PFSK-1 (cell line): ENCODE results near the gene HLA-A.

Source experiments
- FOXP2 ChIP-seq: optimal IDR thresholded peaks from 2 replicates; pipeline ENCODE3; 2011; ENCODE audit warnings: borderline replicate concordance, control low read depth, inconsistent platforms; ENCODE audit not compliant: insufficient read depth; ENCODE audit errors: extremely low read length, extremely low read depth
- POLR2AphosphoS5 ChIP-seq: IDR thresholded peaks from 2 replicates; pipeline ENCODE4 v1.6.1; 2012; ENCODE audit warnings: low read depth, mild to moderate bottlenecking, control low read depth, low read length, moderate library complexity
- SIN3A ChIP-seq: IDR thresholded peaks from 2 replicates; pipeline ENCODE4 v1.6.1; 2012; ENCODE audit warnings: mild to moderate bottlenecking, low read length, moderate library complexity, borderline replicate concordance; ENCODE audit not compliant: insufficient read depth
- TAF1 ChIP-seq: IDR thresholded peaks from 2 replicates; pipeline ENCODE4 v1.6.1; 2012; ENCODE audit warnings: low read length, control low read depth, borderline replicate concordance; ENCODE audit not compliant: insufficient read depth
- TF ChIP-seq, protein P1 (sequence below), 2 experiments: IDR thresholded peaks; 2 replicates each; pipeline versions ENCODE4 v1.6.1 to v1.8.0; 2011 to 2012; ENCODE audit warnings: low read depth in 2 of 2, low read length in 2 of 2, control low read depth in 1 of 2, inconsistent platforms in 1 of 2, mild to moderate bottlenecking in 1 of 2, moderate library complexity in 1 of 2; ENCODE audit not compliant: insufficient read depth in 1 of 2

The HLA-A gene

DNA sequence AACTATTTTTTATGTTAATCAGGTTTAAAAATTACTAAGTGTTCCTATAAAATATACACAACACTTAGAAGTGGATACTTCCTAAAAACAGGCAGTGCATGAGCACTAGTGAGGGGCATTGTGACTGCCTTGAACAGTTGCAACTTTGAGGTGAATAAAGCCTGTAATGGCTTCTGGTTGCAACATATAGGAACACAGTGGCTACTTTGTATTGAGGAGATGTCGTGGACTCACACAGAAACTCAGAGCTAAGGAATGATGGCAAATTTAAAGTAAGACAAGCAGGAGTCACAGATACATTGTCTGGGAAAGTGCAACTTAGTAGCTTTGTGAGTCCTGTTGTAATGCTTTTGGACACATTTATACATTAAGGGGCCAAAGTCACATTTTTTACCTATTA is 861 bp upstream of the HLA-A start:
- TF ChIP-seq TAF1 (no peak), FOXP2 (no peak), POLR2AphosphoS5 (no peak), SIN3A (no peak)
- TF ChIP-seq, protein P1, sequence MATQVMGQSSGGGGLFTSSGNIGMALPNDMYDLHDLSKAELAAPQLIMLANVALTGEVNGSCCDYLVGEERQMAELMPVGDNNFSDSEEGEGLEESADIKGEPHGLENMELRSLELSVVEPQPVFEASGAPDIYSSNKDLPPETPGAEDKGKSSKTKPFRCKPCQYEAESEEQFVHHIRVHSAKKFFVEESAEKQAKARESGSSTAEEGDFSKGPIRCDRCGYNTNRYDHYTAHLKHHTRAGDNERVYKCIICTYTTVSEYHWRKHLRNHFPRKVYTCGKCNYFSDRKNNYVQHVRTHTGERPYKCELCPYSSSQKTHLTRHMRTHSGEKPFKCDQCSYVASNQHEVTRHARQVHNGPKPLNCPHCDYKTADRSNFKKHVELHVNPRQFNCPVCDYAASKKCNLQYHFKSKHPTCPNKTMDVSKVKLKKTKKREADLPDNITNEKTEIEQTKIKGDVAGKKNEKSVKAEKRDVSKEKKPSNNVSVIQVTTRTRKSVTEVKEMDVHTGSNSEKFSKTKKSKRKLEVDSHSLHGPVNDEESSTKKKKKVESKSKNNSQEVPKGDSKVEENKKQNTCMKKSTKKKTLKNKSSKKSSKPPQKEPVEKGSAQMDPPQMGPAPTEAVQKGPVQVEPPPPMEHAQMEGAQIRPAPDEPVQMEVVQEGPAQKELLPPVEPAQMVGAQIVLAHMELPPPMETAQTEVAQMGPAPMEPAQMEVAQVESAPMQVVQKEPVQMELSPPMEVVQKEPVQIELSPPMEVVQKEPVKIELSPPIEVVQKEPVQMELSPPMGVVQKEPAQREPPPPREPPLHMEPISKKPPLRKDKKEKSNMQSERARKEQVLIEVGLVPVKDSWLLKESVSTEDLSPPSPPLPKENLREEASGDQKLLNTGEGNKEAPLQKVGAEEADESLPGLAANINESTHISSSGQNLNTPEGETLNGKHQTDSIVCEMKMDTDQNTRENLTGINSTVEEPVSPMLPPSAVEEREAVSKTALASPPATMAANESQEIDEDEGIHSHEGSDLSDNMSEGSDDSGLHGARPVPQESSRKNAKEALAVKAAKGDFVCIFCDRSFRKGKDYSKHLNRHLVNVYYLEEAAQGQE (IDR thresholded peaks at IDR 0.05; ENCODE audit: insufficient read depth in 1 of 2, low read depth in 2 of 2, low read length in 2 of 2), result no peak

DNA sequence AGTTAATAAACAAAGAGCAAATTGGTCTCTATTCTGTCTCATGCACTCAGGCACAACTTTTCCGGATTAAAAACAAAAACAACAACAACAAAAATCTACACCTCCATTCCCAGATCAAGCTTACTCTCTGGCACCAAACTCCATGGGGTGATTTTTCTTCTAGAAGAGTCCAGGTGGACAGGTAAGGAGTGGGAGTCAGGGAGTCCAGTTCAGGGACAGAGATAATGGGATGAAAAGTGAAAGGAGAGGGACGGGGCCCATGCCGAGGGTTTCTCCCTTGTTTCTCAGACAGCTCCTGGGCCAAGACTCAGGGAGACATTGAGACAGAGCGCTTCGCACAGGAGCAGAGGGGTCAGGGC is 437 bp upstream of the HLA-A start:
- TF ChIP-seq, protein P1 (IDR thresholded peaks at IDR 0.05; ENCODE audit: insufficient read depth in 1 of 2, low read depth in 2 of 2, low read length in 2 of 2), result no peak
- TF ChIP-seq POLR2AphosphoS5 (no peak), SIN3A (no peak), TAF1 (no peak), FOXP2 (no peak)

DNA sequence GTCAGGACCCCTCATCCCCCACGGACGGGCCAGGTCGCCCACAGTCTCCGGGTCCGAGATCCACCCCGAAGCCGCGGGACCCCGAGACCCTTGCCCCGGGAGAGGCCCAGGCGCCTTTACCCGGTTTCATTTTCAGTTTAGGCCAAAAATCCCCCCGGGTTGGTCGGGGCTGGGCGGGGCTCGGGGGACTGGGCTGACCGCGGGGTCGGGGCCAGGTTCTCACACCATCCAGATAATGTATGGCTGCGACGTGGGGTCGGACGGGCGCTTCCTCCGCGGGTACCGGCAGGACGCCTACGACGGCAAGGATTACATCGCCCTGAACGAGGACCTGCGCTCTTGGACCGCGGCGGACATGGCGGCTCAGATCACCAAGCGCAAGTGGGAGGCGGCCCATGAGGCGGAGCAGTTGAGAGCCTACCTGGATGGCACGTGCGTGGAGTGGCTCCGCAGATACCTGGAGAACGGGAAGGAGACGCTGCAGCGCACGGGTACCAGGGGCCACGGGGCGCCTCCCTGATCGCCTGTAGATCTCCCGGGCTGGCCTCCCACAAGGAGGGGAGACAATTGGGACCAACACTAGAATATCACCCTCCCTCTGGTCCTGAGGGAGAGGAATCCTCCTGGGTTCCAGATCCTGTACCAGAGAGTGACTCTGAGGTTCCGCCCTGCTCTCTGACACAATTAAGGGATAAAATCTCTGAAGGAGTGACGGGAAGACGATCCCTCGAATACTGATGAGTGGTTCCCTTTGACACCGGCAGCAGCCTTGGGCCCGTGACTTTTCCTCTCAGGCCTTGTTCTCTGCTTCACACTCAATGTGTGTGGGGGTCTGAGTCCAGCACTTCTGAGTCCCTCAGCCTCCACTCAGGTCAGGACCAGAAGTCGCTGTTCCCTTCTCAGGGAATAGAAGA is 978 bp downstream of the HLA-A start:
- no peak for TF ChIP-seq FOXP2
- no peak for TF ChIP-seq SIN3A
- TF ChIP-seq TAF1, result no peak
- TF ChIP-seq POLR2AphosphoS5, result no peak

DNA sequence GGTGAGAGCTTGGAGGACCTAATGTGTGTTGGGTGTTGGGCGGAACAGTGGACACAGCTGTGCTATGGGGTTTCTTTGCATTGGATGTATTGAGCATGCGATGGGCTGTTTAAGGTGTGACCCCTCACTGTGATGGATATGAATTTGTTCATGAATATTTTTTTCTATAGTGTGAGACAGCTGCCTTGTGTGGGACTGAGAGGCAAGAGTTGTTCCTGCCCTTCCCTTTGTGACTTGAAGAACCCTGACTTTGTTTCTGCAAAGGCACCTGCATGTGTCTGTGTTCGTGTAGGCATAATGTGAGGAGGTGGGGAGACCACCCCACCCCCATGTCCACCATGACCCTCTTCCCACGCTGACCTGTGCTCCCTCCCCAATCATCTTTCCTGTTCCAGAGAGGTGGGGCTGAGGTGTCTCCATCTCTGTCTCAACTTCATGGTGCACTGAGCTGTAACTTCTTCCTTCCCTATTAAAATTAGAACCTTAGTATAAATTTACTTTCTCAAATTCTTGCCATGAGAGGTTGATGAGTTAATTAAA is 3.0 kb downstream of the HLA-A start:
- TF ChIP-seq, protein P1 (IDR thresholded peaks at IDR 0.05; ENCODE audit: insufficient read depth in 1 of 2, low read depth in 2 of 2, low read length in 2 of 2), result no peak
- no peak for TF ChIP-seq SIN3A
- no peak for TF ChIP-seq POLR2AphosphoS5

DNA sequence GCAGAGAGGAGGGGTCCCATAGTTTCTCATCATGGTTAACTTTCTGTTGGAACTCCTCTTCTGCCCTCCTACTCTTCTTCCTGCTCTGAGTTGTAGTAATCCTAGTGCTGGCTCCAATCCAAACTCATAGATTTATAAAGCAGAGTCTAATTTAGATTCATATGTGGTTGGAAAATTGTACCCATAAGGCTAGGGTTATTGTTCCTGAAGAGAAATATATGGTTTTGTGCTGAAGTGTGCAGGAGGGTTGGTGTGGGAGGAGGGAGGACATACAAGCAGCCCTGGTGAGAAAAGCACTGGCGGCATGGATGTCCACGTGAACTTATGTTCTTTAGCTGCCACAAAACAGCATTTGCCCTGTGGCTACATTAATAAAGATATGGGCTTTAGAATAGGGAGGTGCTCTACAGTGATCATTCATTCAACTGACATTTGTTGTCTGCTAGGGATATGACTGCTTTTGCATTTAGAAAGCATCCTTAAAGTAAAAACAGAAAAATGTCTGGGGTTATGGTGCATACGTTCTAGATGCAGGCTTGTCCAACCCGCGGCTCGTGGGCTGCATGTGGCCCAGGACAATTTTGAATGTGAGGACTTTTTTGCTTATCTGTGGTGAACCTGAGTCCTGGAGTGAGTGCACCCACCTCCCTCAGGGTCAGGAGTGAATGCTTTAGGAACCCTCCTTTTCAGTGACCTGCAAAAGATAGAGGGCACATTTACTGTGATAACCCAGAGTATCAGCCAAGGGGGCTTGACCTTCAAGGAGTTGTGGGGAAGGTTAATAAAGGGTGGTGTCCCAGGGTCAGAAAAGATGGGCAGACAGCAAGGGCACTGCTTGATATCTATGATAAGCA is 4.1 kb downstream of the HLA-A start:
- TF ChIP-seq SIN3A (no peak), TAF1 (no peak), POLR2AphosphoS5 (no peak), FOXP2 (no peak)
- TF ChIP-seq, protein P1 (IDR thresholded peaks at IDR 0.05; ENCODE audit: insufficient read depth in 1 of 2, low read depth in 2 of 2, low read length in 2 of 2), result no peak
